Naive B cell (primary cell): Measurements from ENCODE around the gene PCGF2. TPM values are rescaled to one million over a fixed set of nuclear protein-coding genes. Genes with fewer than 3 reads are reported as not detected.
"Not testable (repeated sequence)": the region's sequence is repeated elsewhere in the genome, so short reads cannot be mapped to it uniquely, and the experiment has no call there.

Source experiments
- ATAC-seq, 2 donors: fragments of 150-1000 bp; cut with Tn5 transposase; 2 replicates each; pipeline ENCODE4 v1.10.0; 2021; ENCODE audit warnings: low read depth in 2 of 2, mild to moderate bottlenecking in 2 of 2, moderate library complexity in 2 of 2
- DNase-seq: peaks from one replicate; pipeline ENCODE4 v3.0.0; 2022
- H3K27ac Mint-ChIP-seq, 6 donors: one replicate each; pipeline ENCODE4 v1.8.0; 2020 to 2022; ENCODE audit warnings: mild to moderate bottlenecking in 6 of 6, mixed read lengths in 6 of 6, moderate library complexity in 5 of 6, inconsistent platforms in 2 of 6
- H3K27me3 Mint-ChIP-seq, 3 donors: one replicate each; pipeline ENCODE4 v1.8.0; 2021 to 2022; ENCODE audit warnings: mixed read lengths in 3 of 3, mild to moderate bottlenecking in 1 of 3
- H3K36me3 Mint-ChIP-seq, 2 donors: one replicate each; pipeline ENCODE4 v1.8.0; 2020 to 2022; ENCODE audit warnings: mixed read lengths in 2 of 2, inconsistent platforms in 1 of 2, mild to moderate bottlenecking in 1 of 2
- H3K4me1 Mint-ChIP-seq, 3 donors: one replicate each; pipeline ENCODE4 v1.8.0; 2020 to 2022; ENCODE audit warnings: mixed read lengths in 3 of 3, inconsistent platforms in 1 of 3, mild to moderate bottlenecking in 1 of 3, moderate library complexity in 1 of 3
- H3K4me3 Mint-ChIP-seq, 8 donors: one replicate each; pipeline ENCODE4 v1.8.0; 2020 to 2022; ENCODE audit warnings: mild to moderate bottlenecking in 8 of 8, mixed read lengths in 8 of 8, moderate library complexity in 8 of 8, inconsistent platforms in 2 of 8
- H3K9me3 Mint-ChIP-seq, 7 donors: one replicate each; pipeline ENCODE4 v1.8.0; 2020 to 2022; ENCODE audit warnings: mixed read lengths in 7 of 7, mild to moderate bottlenecking in 5 of 7, inconsistent platforms in 2 of 7, moderate library complexity in 1 of 7
- polyA plus RNA-seq, 6 donors: library from polyadenylated mRNA; unstranded; fragments of 300-500 nt; fragmentation: Illumina TruSeq; gene quantifications; one replicate each; pipeline ENCODE4 v1.2.3, GENCODE V29; 2021; ENCODE audit warnings: low read depth in 6 of 6

Gene PCGF2
- polyA plus RNA-seq, 6 donors from 2014 or later, result not detected

DNA sequence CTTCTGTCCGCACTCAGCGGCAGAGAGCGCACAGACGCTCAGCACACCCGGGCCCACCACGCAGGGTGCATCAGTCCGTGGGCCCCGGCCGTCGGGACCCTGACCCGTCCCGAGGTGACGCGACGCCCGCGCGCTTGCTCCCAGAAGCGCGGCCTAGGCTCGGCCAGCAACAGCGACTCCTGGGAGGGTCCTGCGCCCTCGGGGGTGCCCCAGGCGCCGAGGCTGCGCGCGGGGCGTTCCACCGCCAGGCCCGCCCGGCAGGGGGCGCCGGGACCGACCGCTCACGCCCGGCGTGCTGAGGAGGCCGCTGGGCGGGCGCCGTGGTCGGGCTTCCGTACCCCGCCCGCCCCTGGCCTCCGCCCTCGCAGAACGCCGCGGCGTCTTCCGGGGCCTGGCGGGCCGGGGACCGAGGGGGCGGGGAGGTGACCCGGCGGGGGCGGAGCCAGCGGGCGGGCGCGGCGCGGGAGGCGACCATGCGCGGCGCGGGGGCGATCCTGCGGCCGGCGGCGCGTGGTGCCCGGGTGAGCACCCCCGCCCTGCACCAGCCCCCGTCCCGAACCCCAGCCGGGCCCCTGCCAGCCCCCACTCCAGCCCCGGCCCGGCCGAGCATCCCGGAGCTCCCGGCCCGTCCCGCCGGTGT lies 18.1 kb downstream of the PCGF2 start, which contains the start of gene CISD3:
Gene CISD3, plus strand, starts transcription at position 456 of the 640 bp plus-strand sequence. Its CDS starts 18 bp downstream, at position 474.
- peaks cover 0 to 4% (median 0%) of the 10 kb centered on the region in 7 donors for H3K9me3 Mint-ChIP-seq
- H3K4me1 Mint-ChIP-seq, result peaks cover 39 to 73% (median 72%) of the 10 kb centered on the region in 3 donors
- no peaks in the 10 kb centered on the region for H3K27me3 Mint-ChIP-seq
- H3K36me3 Mint-ChIP-seq, result no peaks in the 10 kb centered on the region
- ATAC-seq (peak; percentile 86), DNase-seq (peak; percentile 88)
- H3K27ac Mint-ChIP-seq, result peak within 1 kb of the TSS; percentile 87 to 97 (median 96)
- H3K4me3 Mint-ChIP-seq, result peak within 1 kb of the TSS; percentile 89 to 98 (median 94)

- ATAC-seq (no peak), DNase-seq (no peak)
- Mint-ChIP-seq H3K4me1 (peaks cover 39 to 69% (median 67%) of the 10 kb centered on the region in 3 donors), H3K36me3 (no peaks in the 10 kb centered on the region), H3K27me3 (no peaks in the 10 kb centered on the region), H3K9me3 (peaks cover 0 to 4% (median 0%) of the 10 kb centered on the region in 7 donors), H3K27ac (peak overlapping the region in 3 of 6 donors; percentile 14 to 82 (median 59)), H3K4me3 (peak overlapping the region; percentile 63 to 96 (median 86))
Observed at GRCh38 chr17:38729368-38729885, 18.7 kb downstream of the PCGF2 start.

DNA sequence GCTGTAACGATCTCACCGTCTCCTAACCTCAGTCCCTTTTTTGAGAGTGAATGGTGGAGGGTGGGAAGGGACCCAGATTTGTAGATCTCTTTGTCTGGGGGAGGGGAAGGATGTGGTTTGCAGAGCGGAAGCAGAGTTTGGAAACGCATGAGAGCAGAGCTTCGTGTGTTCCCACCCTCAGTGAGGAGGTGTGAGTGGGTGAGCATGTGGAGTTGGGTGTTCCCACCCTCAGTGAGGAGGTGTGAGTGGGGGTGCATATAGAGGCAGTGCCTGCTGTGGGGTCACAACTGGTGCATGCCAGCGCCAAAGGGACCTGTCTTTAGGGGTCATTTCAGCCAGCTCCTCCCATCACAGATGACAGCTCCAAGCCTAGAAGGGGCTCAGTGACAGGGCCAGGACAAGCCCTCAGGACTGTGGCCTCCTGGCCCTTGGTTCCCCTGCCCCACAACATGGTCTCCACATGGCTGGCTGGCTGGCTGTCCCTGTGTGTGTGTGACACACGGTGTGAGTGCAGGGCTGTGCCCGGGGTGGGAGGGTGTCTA lies 19.8 kb downstream of the PCGF2 start:
- peaks cover 39 to 67% (median 57%) of the 10 kb centered on the region in 3 donors for H3K4me1 Mint-ChIP-seq
- DNase-seq (peak; percentile 75), ATAC-seq (peak; percentile 59 to 62)
- peaks cover 0 to 4% (median 0%) of the 10 kb centered on the region in 7 donors for H3K9me3 Mint-ChIP-seq
- H3K36me3 Mint-ChIP-seq, result no peaks in the 10 kb centered on the region
- H3K27me3 Mint-ChIP-seq, result no peaks in the 10 kb centered on the region
- peak overlapping the region; percentile 36 to 96 (median 92) for H3K27ac Mint-ChIP-seq
- peak overlapping the region; percentile 63 to 96 (median 86) for H3K4me3 Mint-ChIP-seq

DNA sequence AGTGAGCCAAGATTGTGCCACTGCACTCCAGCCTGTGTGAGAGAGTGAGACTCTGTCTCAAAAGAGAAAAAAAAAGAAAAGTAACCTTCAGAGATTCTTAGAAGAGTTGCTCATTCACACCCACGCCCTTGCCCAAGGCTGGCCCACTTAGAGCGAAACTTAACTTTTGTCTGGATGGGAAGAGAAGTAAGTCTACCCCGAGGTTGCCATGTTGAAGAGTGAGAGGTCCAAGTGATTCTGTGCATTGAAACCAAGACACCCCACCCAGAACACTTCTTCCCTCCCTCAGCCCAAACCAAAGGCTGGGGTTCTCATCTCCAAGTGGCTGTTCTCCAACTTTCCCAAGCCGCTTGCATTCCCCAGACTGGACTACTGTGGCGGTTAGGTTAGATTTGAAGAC lies 20.4 kb downstream of the PCGF2 start:
- peak overlapping the region; percentile 61 to 96 (median 92) for H3K27ac Mint-ChIP-seq
- no peaks in the 10 kb centered on the region for H3K36me3 Mint-ChIP-seq
- DNase-seq (no peak), ATAC-seq (no peak)
- peak overlapping the region; percentile 63 to 96 (median 86) for H3K4me3 Mint-ChIP-seq
- peaks cover 39 to 62% (median 54%) of the 10 kb centered on the region in 3 donors for H3K4me1 Mint-ChIP-seq
- H3K27me3 Mint-ChIP-seq, result no peaks in the 10 kb centered on the region
- peaks cover 0 to 4% (median 0%) of the 10 kb centered on the region in 7 donors for H3K9me3 Mint-ChIP-seq

GRCh38 chr17:38726145-38726544 lies 22.0 kb downstream of the PCGF2 start:
- peaks cover 34 to 53% (median 46%) of the 10 kb centered on the region in 3 donors for H3K4me1 Mint-ChIP-seq
- H3K36me3 Mint-ChIP-seq, ATAC-seq, H3K9me3 Mint-ChIP-seq, DNase-seq, H3K27me3 Mint-ChIP-seq: not testable (repeated sequence)
- peak overlapping the region in 3 of 6 donors; percentile 35 to 78 (median 69) for H3K27ac Mint-ChIP-seq
- peak overlapping the region in 1 of 8 donors; percentile 42 for H3K4me3 Mint-ChIP-seq

DNA sequence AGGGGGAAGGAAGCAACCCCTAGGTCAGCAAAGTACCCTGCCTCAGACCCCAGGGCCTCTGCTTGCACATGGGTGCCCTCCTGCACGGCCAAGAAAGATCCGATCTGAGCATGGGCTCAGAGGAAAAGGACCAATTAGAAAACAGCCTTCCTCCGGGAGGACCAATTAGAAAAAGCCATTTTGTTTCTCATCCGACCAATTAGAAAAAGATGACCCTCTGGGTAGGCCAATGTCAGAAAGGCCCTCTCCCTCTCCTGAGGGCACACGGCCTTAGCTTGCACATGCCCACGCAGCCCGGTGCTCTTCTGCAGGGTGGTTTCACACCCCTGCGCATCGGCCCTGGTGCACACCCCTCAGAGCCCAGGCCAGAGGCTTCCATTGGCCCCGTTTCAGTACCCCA lies 23.1 kb downstream of the PCGF2 start:
- peak overlapping the region in 1 of 6 donors; percentile 62 for H3K27ac Mint-ChIP-seq

DNA sequence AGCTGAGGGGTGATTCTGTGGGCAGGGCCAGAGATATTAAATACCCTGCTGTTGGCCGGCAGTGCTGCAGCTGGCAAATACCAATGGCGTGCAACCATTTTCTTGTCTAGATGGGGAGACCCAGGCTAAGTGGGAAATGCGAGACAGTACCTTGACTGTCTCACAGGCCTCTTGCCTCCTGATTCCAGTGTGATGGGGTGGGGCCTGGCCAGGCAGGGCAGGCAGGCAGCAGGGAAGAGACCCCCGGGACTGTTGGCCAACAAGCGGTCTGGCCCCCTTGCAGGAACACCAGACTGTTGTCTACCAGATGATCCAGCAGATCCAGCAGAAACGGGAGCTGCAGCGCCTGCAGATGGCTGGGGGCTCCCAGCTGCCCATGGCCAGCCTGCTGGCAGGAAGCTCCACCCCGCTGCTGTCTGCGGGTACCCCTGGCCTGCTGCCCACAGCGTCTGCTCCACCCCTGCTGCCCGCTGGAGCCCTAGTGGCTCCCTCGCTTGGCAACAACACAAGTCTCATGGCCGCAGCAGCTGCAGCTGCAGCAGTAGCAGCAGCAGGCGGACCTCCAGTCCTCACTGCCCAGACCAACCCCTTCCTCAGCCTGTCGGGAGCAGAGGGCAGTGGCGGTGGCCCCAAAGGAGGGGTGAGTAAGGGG lies 23.7 kb downstream of the PCGF2 start:
- Mint-ChIP-seq H3K4me3 (no peak overlapping the region), H3K9me3 (peaks cover 0 to 4% (median 0%) of the 10 kb centered on the region in 7 donors), H3K4me1 (peaks cover 29 to 48% (median 45%) of the 10 kb centered on the region in 3 donors), H3K27ac (peak overlapping the region in 1 of 6 donors; percentile 62), H3K27me3 (no peaks in the 10 kb centered on the region), H3K36me3 (peaks cover 0 to 7% of the 10 kb centered on the region in 2 donors)
- no peak for DNase-seq
- ATAC-seq, result no peak

More for the DNA sequence above, 23.1 kb downstream of the PCGF2 start:
- peaks cover 0 to 7% of the 10 kb centered on the region in 2 donors for H3K36me3 Mint-ChIP-seq
- H3K4me1 Mint-ChIP-seq, result peaks cover 30 to 50% (median 47%) of the 10 kb centered on the region in 3 donors
- no peak for ATAC-seq
- peaks cover 0 to 4% (median 0%) of the 10 kb centered on the region in 7 donors for H3K9me3 Mint-ChIP-seq
- H3K4me3 Mint-ChIP-seq, result no peak overlapping the region
- DNase-seq, result no peak
- no peaks in the 10 kb centered on the region for H3K27me3 Mint-ChIP-seq

- Mint-ChIP-seq H3K4me1 (peaks cover 14 to 42% (median 22%) of the 10 kb centered on the region in 3 donors), H3K9me3 (no peaks in the 10 kb centered on the region), H3K27me3 (no peaks in the 10 kb centered on the region), H3K4me3 (no peak overlapping the region), H3K27ac (no peak overlapping the region), H3K36me3 (peaks cover 0 to 26% of the 10 kb centered on the region in 2 donors)
- ATAC-seq (no peak), DNase-seq (no peak)
Observed at GRCh38 chr17:38721802-38722201, 26.3 kb downstream of the PCGF2 start.

DNA sequence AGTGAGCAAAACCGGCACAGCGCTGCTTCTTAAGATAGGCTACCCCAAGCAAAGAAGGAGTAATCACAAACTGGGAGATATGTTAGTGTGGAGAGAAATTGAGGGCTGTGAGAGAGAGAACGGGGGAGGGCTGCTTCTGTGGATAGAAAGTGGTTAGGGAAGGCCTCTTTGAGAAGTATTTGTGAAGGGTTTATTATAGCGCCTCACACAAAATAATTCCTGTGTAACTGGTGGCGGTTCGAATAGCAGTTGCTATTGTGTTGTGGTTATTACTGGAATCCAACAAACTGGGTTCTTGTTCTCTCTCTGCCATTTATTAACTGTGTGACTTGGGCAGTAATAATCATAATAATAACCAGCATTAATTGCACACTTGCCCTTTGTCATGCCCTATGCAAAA lies 27.2 kb downstream of the PCGF2 start:
- ATAC-seq, result no peak
- Mint-ChIP-seq H3K9me3 (no peaks in the 10 kb centered on the region), H3K27ac (peak overlapping the region in 1 of 6 donors; percentile 68), H3K36me3 (peaks cover 0 to 33% of the 10 kb centered on the region in 2 donors), H3K4me1 (peaks cover 14 to 40% (median 16%) of the 10 kb centered on the region in 3 donors), H3K4me3 (no peak overlapping the region), H3K27me3 (no peaks in the 10 kb centered on the region)
- DNase-seq, result no peak

DNA sequence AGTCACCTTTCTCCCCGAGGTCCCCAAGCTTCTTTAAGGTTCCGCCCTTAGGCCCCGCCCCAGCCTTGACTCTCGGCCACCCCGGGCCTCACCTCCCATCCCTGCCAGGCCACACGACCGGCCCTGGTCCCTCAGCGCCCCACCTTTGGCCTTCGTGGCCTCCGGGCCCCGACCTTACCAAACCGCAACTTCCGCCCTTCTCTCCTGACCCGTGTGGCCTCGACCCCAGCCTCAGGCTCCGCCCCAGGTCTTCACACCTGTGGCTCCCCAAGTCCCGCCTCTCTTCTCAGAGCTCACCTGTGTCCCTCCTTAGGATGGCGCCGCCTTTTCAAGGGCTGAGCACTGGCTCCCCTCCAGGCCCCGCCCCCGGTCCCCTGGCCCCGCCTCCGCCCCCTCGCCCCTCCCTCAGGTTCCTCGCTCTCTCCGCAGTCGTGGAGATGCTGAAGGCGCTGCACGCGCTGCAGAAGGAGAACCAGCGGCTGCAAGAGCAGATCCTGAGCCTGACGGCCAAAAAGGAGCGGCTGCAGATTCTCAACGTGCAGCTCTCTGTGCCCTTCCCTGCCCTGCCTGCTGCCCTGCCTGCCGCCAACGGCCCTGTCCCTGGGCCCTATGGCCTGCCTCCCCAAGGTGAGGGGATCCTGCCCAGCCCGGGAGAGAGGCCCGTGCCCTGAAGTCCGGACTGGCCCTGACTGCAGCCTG lies 28.0 kb downstream of the PCGF2 start:
- no peak overlapping the region for H3K27ac Mint-ChIP-seq
- no peak overlapping the region for H3K4me3 Mint-ChIP-seq
- no peaks in the 10 kb centered on the region for H3K27me3 Mint-ChIP-seq
- peaks cover 20 to 43% (median 21%) of the 10 kb centered on the region in 3 donors for H3K4me1 Mint-ChIP-seq
- no peak for DNase-seq
- peaks cover 0 to 39% of the 10 kb centered on the region in 2 donors for H3K36me3 Mint-ChIP-seq
- ATAC-seq, result no peak
- H3K9me3 Mint-ChIP-seq, result no peaks in the 10 kb centered on the region

- peaks cover 23 to 48% (median 25%) of the 10 kb centered on the region in 3 donors for H3K4me1 Mint-ChIP-seq
- H3K27ac Mint-ChIP-seq, result no peak overlapping the region
- ATAC-seq, result no peak
- H3K36me3 Mint-ChIP-seq, result peaks cover 0 to 39% of the 10 kb centered on the region in 2 donors
- no peaks in the 10 kb centered on the region for H3K9me3 Mint-ChIP-seq
- DNase-seq, result no peak
- no peaks in the 10 kb centered on the region for H3K27me3 Mint-ChIP-seq
- H3K4me3 Mint-ChIP-seq, result no peak overlapping the region
Observed at GRCh38 chr17:38719289-38719942, 28.7 kb downstream of the PCGF2 start.

GRCh38 chr17:38717139-38717745 lies 30.9 kb downstream of the PCGF2 start:
- Mint-ChIP-seq H3K36me3 (peaks cover 0 to 39% of the 10 kb centered on the region in 2 donors), H3K27ac (peak overlapping the region in 3 of 6 donors; percentile 13 to 49 (median 24)), H3K4me1 (peaks cover 25 to 46% (median 30%) of the 10 kb centered on the region in 3 donors), H3K27me3 (no peaks in the 10 kb centered on the region), H3K4me3 (no peak overlapping the region), H3K9me3 (no peaks in the 10 kb centered on the region)
- ATAC-seq (no peak), DNase-seq (no peak)
